MM.1S (cell line): ENCODE data around the gene PTPRN2.

Experiments
- CTCF ChIP-seq: fragments of 300-600 bp; sonication (generic); IDR thresholded peaks from 2 replicates; pipeline ENCODE4 v1.5.1; 2016; ENCODE audit warnings: antibody characterized with exemption, low read length, mixed read lengths
- EZH2 ChIP-seq: fragments of 300-600 bp; sonication (generic); optimal IDR thresholded peaks from 2 replicates; pipeline ENCODE3; 2017; ENCODE audit warnings: low read depth, mild to moderate bottlenecking, antibody characterized with exemption, low read length, mixed read lengths

GRCh38 chr7:157616426-157616825 lies 971.2 kb downstream of the PTPRN2 start:
- TF ChIP-seq EZH2 (no peak), CTCF (no peak)
